HL-60 (cell line): ENCODE data around the gene APBB2.

Experiments
- DNase-seq, 2 experiments: peaks; one replicate each; pipeline ENCODE4 v3.0.0-alpha.2; 2010 to 2020; ENCODE audit warnings: low read depth in 1 of 2, low spot score in 1 of 2
- H3K27ac ChIP-seq: fragments of 250-450 bp; sonication (Bioruptor Pico); replicated peaks from 2 replicates; pipeline ENCODE4 v1.5.1; 2020; ENCODE audit warnings: mild to moderate bottlenecking, moderate library complexity
- H3K27me3 ChIP-seq: fragments of 250-450 bp; sonication (Bioruptor Pico); 2 replicates; pipeline ENCODE4 v1.5.1; 2021; ENCODE audit warnings: mild to moderate bottlenecking, moderate library complexity; ENCODE audit not compliant: insufficient read depth, poor library complexity, severe bottlenecking
- H3K4me3 ChIP-seq: replicated peaks from 2 replicates; pipeline ENCODE4 v1.5.1; 2011; ENCODE audit warnings: mild to moderate bottlenecking, control low read depth, low read length; ENCODE audit not compliant: insufficient read depth
- GABPA ChIP-seq: IDR thresholded peaks from 2 replicates; pipeline ENCODE4 v1.6.1; 2012; ENCODE audit warnings: low read depth
- POLR2AphosphoS5 ChIP-seq: IDR thresholded peaks from 2 replicates; pipeline ENCODE4 v1.6.1; 2012; ENCODE audit warnings: low read depth
- SPI1 ChIP-seq: IDR thresholded peaks from 2 replicates; pipeline ENCODE4 v1.6.1; 2012; ENCODE audit warnings: low read depth, mild to moderate bottlenecking, borderline replicate concordance
- TF ChIP-seq, protein P1 (sequence below): IDR thresholded peaks from one replicate; pipeline ENCODE4 v1.5.1; 2011; ENCODE audit warnings: low read length, control low read depth, inconsistent platforms; ENCODE audit not compliant: insufficient read depth
- TF ChIP-seq, protein P2 (sequence below): IDR thresholded peaks from 2 replicates; pipeline ENCODE4 v1.6.1; 2012; ENCODE audit warnings: low read depth; ENCODE audit not compliant: insufficient replicate concordance

The APBB2 gene

DNA sequence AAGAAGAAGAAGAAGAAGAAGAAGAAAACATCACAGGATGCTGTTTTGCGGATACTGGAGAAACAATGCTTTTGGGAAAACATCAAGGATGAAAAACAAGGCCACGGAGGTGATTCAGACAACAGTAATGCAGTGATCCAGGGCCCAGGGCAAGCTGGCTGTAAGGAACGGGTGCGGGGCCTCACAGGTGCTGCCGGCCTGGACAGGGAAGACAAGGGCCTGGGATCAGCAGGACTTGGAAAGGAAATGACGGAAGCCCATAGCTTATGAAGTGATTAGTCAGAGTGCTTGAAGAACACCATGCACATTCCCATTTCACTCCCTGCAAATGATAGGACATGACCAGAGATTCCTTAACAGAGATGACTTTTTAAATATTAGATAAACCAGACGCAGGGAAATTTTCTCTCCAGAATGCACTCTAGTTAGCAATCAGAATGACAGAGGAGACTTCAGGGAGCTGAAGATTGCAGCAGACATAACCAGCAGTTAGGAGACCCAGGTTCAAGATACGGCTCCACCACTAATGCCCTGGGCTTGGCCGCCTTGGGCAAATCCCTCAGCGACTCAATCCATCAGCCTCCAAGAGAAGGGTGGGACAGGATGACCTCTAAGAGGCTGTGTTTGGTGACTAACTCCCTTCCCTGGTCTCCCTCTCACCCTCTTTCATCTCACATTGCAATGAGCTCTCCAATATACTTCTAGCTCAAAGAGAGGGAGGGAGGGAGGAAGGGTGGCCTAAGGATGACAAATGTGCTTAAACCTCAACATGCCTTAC is 54.1 kb downstream of the APBB2 start:
- Histone ChIP-seq H3K4me3 (no peak overlapping the region), H3K27me3 (no peaks in the 10 kb centered on the region), H3K27ac (no peak overlapping the region)
- TF ChIP-seq SPI1, result no peak
- TF ChIP-seq, protein P1, sequence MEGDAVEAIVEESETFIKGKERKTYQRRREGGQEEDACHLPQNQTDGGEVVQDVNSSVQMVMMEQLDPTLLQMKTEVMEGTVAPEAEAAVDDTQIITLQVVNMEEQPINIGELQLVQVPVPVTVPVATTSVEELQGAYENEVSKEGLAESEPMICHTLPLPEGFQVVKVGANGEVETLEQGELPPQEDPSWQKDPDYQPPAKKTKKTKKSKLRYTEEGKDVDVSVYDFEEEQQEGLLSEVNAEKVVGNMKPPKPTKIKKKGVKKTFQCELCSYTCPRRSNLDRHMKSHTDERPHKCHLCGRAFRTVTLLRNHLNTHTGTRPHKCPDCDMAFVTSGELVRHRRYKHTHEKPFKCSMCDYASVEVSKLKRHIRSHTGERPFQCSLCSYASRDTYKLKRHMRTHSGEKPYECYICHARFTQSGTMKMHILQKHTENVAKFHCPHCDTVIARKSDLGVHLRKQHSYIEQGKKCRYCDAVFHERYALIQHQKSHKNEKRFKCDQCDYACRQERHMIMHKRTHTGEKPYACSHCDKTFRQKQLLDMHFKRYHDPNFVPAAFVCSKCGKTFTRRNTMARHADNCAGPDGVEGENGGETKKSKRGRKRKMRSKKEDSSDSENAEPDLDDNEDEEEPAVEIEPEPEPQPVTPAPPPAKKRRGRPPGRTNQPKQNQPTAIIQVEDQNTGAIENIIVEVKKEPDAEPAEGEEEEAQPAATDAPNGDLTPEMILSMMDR, result no peak
- TF ChIP-seq POLR2AphosphoS5, result no peak
- TF ChIP-seq, protein P2, sequence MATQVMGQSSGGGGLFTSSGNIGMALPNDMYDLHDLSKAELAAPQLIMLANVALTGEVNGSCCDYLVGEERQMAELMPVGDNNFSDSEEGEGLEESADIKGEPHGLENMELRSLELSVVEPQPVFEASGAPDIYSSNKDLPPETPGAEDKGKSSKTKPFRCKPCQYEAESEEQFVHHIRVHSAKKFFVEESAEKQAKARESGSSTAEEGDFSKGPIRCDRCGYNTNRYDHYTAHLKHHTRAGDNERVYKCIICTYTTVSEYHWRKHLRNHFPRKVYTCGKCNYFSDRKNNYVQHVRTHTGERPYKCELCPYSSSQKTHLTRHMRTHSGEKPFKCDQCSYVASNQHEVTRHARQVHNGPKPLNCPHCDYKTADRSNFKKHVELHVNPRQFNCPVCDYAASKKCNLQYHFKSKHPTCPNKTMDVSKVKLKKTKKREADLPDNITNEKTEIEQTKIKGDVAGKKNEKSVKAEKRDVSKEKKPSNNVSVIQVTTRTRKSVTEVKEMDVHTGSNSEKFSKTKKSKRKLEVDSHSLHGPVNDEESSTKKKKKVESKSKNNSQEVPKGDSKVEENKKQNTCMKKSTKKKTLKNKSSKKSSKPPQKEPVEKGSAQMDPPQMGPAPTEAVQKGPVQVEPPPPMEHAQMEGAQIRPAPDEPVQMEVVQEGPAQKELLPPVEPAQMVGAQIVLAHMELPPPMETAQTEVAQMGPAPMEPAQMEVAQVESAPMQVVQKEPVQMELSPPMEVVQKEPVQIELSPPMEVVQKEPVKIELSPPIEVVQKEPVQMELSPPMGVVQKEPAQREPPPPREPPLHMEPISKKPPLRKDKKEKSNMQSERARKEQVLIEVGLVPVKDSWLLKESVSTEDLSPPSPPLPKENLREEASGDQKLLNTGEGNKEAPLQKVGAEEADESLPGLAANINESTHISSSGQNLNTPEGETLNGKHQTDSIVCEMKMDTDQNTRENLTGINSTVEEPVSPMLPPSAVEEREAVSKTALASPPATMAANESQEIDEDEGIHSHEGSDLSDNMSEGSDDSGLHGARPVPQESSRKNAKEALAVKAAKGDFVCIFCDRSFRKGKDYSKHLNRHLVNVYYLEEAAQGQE, result no peak
- no peak for TF ChIP-seq GABPA
- no peak for DNase-seq

DNA sequence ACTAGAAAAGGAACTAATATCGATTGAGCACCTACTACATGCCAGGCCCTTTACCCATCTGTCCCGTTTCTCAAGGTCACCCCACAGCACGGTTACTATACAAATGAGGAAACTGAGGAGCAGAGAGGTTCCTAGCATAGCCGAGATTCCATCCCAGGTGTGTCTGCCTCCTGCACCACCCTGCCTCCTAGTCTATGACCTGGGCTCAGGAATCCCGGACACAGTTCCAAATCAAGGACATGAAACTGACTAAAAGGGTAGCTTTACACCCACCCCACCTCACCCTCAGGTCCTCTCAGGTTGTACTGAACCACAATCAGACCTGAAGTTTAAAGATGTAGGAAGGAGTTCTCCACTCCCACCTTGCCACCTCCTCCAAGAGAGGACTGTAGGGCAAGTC is 55.6 kb downstream of the APBB2 start:
- H3K27me3 ChIP-seq, result peaks cover 2% of the 10 kb centered on the region
- no peak overlapping the region for H3K27ac ChIP-seq

DNA sequence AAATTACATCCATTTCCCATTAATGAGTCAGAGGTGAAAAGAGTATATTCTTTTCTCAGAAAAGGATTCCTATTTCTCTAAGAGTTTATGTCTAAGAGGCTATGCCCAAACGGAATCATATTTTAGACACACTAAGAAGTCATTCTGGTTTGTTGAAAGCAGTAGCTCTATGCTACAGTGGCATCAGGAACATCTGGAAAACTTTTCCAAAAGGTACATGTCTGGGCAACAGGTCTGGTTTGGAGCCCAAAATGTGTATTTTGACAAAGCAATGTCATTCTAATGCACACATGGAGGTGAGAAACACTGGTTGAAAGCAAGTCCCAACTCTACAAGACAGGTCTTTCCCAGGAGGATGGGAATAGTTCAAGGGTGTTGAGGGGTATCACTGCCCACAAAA is 56.1 kb downstream of the APBB2 start:
- TF ChIP-seq, protein P1, result no peak
- TF ChIP-seq POLR2AphosphoS5 (no peak), GABPA (no peak), SPI1 (no peak)
- TF ChIP-seq, protein P2, result no peak
- no peak for DNase-seq
- Histone ChIP-seq H3K27ac (no peak overlapping the region), H3K27me3 (peaks cover 2% of the 10 kb centered on the region), H3K4me3 (no peak overlapping the region)

More for the DNA sequence above, 55.6 kb downstream of the APBB2 start:
- TF ChIP-seq GABPA (no peak), SPI1 (no peak), POLR2AphosphoS5 (no peak)
- TF ChIP-seq, protein P2, result no peak
- TF ChIP-seq, protein P1, result no peak
- H3K4me3 ChIP-seq, result no peak overlapping the region
- no peak for DNase-seq
